Measurements from ENCODE around the gene FBXW10. TPM values are rescaled to one million over a fixed set of nuclear protein-coding genes. Genes with fewer than 3 reads are reported as not detected.
"Not testable (repeated sequence)": the region's sequence is repeated elsewhere in the genome, so short reads cannot be mapped to it uniquely, and the experiment has no call there.

Gene FBXW10
- total and polyA plus RNA-seq, 2 of the 8 experiments (the other 6 are each of a cell fraction or from before 2014, with no cell fraction given): not detected

DNA sequence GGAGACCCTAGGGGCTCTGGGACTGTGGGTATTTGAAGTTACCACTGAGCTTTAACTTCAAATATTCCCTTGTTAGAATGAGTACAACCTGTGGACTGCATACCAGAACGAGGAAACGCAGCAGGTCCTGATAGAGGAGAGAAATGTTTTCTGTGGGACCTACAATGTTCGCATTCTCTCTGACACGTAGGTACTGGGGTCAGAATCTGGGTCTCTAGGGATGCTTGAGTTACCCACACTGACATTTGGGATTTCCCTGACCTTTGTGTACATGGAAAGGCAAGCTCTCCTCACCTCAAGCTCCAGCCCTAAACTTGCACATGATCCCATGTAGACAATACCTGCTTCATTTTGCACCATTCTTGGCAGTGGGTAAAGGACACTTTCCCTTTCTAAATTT, 12.1 kb downstream of the FBXW10 start:
- H2BK5ac ChIP-seq (ENCODE audit: low read depth, low read length); H2BK20ac ChIP-seq (ENCODE audit: low read length); H2AK5ac ChIP-seq (ENCODE audit: low read depth, low read length); H3K9ac ChIP-seq (replicated peaks in 1 of 4; ENCODE audit: extremely low read depth in 1 of 4, low read depth in 3 of 4, low read length in 3 of 4); FAIRE-seq; H2BK15ac ChIP-seq (ENCODE audit: low read length); DNase-seq (ENCODE audit: low read depth in 1 of 2, low spot score in 2 of 2); H3K4ac ChIP-seq (replicated peaks; ENCODE audit: insufficient read length, low read depth, low read length); H3K14ac ChIP-seq (ENCODE audit: insufficient read length); H2BK120ac ChIP-seq (replicated peaks; ENCODE audit: low read depth, low read length); H4K20me1 ChIP-seq (replicated peaks in 1 of 2; ENCODE audit: control insufficient read depth in 1 of 2, insufficient read depth in 2 of 2, low read length in 2 of 2); H3K79me2 ChIP-seq (ENCODE audit: control insufficient read depth in 1 of 2, insufficient read depth in 2 of 2, low read length in 2 of 2); H4K5ac ChIP-seq (ENCODE audit: insufficient read length, low read depth, low read length); CTCF ChIA-PET (ENCODE audit: partially characterized antibody); H3K23ac ChIP-seq (ENCODE audit: insufficient read length); H3K18ac ChIP-seq (ENCODE audit: extremely low read depth, low read length); H2BK12ac ChIP-seq (ENCODE audit: low read depth, low read length); H3K56ac ChIP-seq (replicated peaks; ENCODE audit: insufficient read length, low read depth, low read length); H3K23me2 ChIP-seq (ENCODE audit: low read depth, low read length); H3K4me3 ChIP-seq (ENCODE audit: extremely low read depth in 1 of 4, insufficient read depth in 2 of 4, low read depth in 3 of 4, low read length in 4 of 4); H4K91ac ChIP-seq (replicated peaks; ENCODE audit: insufficient read length, low read length); H3K36me3 ChIP-seq (ENCODE audit: control insufficient read depth in 2 of 4, insufficient read depth in 4 of 4, low read length in 3 of 4); H3K9me3 ChIP-seq (ENCODE audit: insufficient read depth in 2 of 2, low read depth in 1 of 2, low read length in 1 of 2); H3K4me2 ChIP-seq (ENCODE audit: insufficient read depth in 1 of 2, low read depth in 2 of 2, low read length in 2 of 2); H3K27ac ChIP-seq (ENCODE audit: low read depth, low read length); H3K4me1 ChIP-seq (replicated peaks in 1 of 4; ENCODE audit: control insufficient read depth in 3 of 4, insufficient read depth in 4 of 4, low read length in 3 of 4); H3K27me3 ChIP-seq (replicated peaks in 1 of 4; ENCODE audit: control insufficient read depth in 3 of 4, extremely low read depth in 1 of 4, insufficient read depth in 3 of 4, low read length in 3 of 4); POLR2A ChIA-PET (ENCODE audit: partially characterized antibody); H2AFZ ChIP-seq (ENCODE audit: low read length); H4K8ac ChIP-seq (ENCODE audit: extremely low read depth, insufficient read depth, low read length); H3K79me1 ChIP-seq (ENCODE audit: low read depth, low read length): not testable (repeated sequence)
- 100% methylated on average over 3 of the region's 4 CpGs; no CpG with 5 or more reads in 1 of the 2 experiments for WGBS, 2 experiments (ENCODE audit: extremely low coverage in 1 of 2, insufficient coverage in 1 of 2, insufficient read length in 1 of 2, insufficient replicate concordance in 2 of 2, low coverage in 1 of 2, low lambda C conversion rate in 2 of 2, missing lambda C conversion rate in 1 of 2)

DNA sequence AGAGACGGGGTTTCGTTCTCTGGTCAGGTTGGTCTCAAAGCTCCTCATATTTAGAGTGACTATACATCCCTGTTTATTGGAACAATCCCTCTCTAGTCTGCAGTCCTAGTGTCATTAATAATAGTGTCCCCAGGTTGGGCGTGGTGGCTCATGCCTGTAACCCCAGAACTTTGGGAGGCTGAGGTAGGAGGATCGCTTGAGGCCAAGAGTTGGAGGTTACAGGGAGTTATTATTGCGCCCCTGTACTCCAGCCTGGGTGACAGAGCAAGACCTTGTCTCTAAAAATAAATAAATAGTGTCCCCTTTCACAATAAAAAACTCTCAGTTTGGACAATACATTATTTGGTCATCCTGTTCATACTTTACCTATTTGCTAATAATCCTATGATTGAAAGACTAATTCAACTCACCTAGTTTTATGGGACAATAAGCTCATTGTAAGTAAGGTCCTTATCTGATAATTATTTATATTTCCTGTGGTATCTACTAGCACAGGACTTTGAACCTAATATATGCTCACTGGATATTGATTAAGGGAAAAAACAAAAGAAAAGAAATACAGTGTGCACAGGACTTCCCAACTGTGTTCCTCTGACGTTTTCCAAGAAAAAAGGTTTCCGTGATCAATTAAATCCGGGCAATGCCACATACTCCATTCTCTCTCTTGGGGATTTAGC, 13.7 kb downstream of the FBXW10 start:
- H3K27me3 ChIP-seq (replicated peaks in 1 of 4; ENCODE audit: control insufficient read depth in 3 of 4, extremely low read depth in 1 of 4, insufficient read depth in 3 of 4, low read length in 3 of 4); H2BK12ac ChIP-seq (ENCODE audit: low read depth, low read length); H4K5ac ChIP-seq (ENCODE audit: insufficient read length, low read depth, low read length); H3K14ac ChIP-seq (ENCODE audit: insufficient read length); H3K56ac ChIP-seq (replicated peaks; ENCODE audit: insufficient read length, low read depth, low read length); H3K4me2 ChIP-seq (ENCODE audit: insufficient read depth in 1 of 2, low read depth in 2 of 2, low read length in 2 of 2); CTCF ChIA-PET (ENCODE audit: partially characterized antibody); H2BK120ac ChIP-seq (replicated peaks; ENCODE audit: low read depth, low read length); H2BK15ac ChIP-seq (ENCODE audit: low read length); H3K9me3 ChIP-seq (ENCODE audit: insufficient read depth in 2 of 2, low read depth in 1 of 2, low read length in 1 of 2); H3K23me2 ChIP-seq (ENCODE audit: low read depth, low read length); H3K79me2 ChIP-seq (ENCODE audit: control insufficient read depth in 1 of 2, insufficient read depth in 2 of 2, low read length in 2 of 2); POLR2A ChIA-PET (ENCODE audit: partially characterized antibody); H2BK5ac ChIP-seq (ENCODE audit: low read depth, low read length); H3K18ac ChIP-seq (ENCODE audit: extremely low read depth, low read length); H3K27ac ChIP-seq (ENCODE audit: low read depth, low read length); H4K8ac ChIP-seq (ENCODE audit: extremely low read depth, insufficient read depth, low read length); H2BK20ac ChIP-seq (ENCODE audit: low read length); H4K91ac ChIP-seq (replicated peaks; ENCODE audit: insufficient read length, low read length); DNase-seq (ENCODE audit: low read depth in 1 of 2, low spot score in 2 of 2); H2AK5ac ChIP-seq (ENCODE audit: low read depth, low read length); H4K20me1 ChIP-seq (replicated peaks in 1 of 2; ENCODE audit: control insufficient read depth in 1 of 2, insufficient read depth in 2 of 2, low read length in 2 of 2); H3K4ac ChIP-seq (replicated peaks; ENCODE audit: insufficient read length, low read depth, low read length); H3K4me3 ChIP-seq (ENCODE audit: extremely low read depth in 1 of 4, insufficient read depth in 2 of 4, low read depth in 3 of 4, low read length in 4 of 4); H3K9ac ChIP-seq (replicated peaks in 1 of 4; ENCODE audit: extremely low read depth in 1 of 4, low read depth in 3 of 4, low read length in 3 of 4); FAIRE-seq; H2AFZ ChIP-seq (ENCODE audit: low read length); H3K4me1 ChIP-seq (replicated peaks in 1 of 4; ENCODE audit: control insufficient read depth in 3 of 4, insufficient read depth in 4 of 4, low read length in 3 of 4); H3K79me1 ChIP-seq (ENCODE audit: low read depth, low read length); H3K23ac ChIP-seq (ENCODE audit: insufficient read length); H3K36me3 ChIP-seq (ENCODE audit: control insufficient read depth in 2 of 4, insufficient read depth in 4 of 4, low read length in 3 of 4): not testable (repeated sequence)
- WGBS, 2 experiments (ENCODE audit: extremely low coverage in 1 of 2, insufficient coverage in 1 of 2, insufficient read length in 1 of 2, insufficient replicate concordance in 2 of 2, low coverage in 1 of 2, low lambda C conversion rate in 2 of 2, missing lambda C conversion rate in 1 of 2): 91% methylated on average over 8 of the region's 8 CpGs; no CpG with 5 or more reads in 1 of the 2 experiments
